GM12801 (cell line): ENCODE data around the gene VENTX.

Source experiments
- CTCF ChIP-seq: IDR thresholded peaks from one replicate; pipeline ENCODE4 v1.5.1; 2011; ENCODE audit warnings: control low read depth; ENCODE audit not compliant: insufficient read length; ENCODE audit errors: extremely low read depth

Gene VENTX

GRCh38 chr10:133271521-133272300, 34.1 kb downstream of the VENTX start:
- TF ChIP-seq CTCF: no peak

- no peak for TF ChIP-seq CTCF
Observed at GRCh38 chr10:133272301-133272963, 34.8 kb downstream of the VENTX start.

GRCh38 chr10:133272964-133273420, 35.3 kb downstream of the VENTX start:
- TF ChIP-seq CTCF: no peak

GRCh38 chr10:133273534-133274143, 36.0 kb downstream of the VENTX start:
- no peak for TF ChIP-seq CTCF

- TF ChIP-seq CTCF: no peak
Observed at GRCh38 chr10:133274751-133275683, 37.4 kb downstream of the VENTX start.

- no peak for TF ChIP-seq CTCF
Observed at GRCh38 chr10:133275684-133276092, 38.0 kb downstream of the VENTX start.
